Hematopoietic multipotent progenitor cell treated with erythropoietin and hydrocortisone succinate and interleukin-3 and kit ligand, for 15 days (in vitro differentiated cells): ENCODE results near the gene PKD2L2.
"Not testable (repeated sequence)": the region's sequence is repeated elsewhere in the genome, so short reads cannot be mapped to it uniquely, and the experiment has no call there.

Source experiments
- DNase-seq: peaks from one replicate; pipeline ENCODE4 v3.0.0-alpha.2; 2015; ENCODE audit warnings: low spot score

The PKD2L2 gene

GRCh38 chr5:137888863-137889759 lies at the start of gene PKD2L2:
PKD2L2 (plus strand) TSS chr5:137889457; CDS start chr5:137889492, 35 bp downstream.
- peak; percentile 73 for DNase-seq

- DNase-seq, result no peak
Measured at GRCh38 chr5:137842296-137842695, 47.0 kb upstream of the PKD2L2 start.

GRCh38 chr5:137843676-137844299 lies 45.5 kb upstream of the PKD2L2 start:
- DNase-seq, result no peak

- DNase-seq, result no peak
Measured at GRCh38 chr5:137845472-137845871, 43.8 kb upstream of the PKD2L2 start.

- DNase-seq, result no peak
Measured at GRCh38 chr5:137847687-137848086, 41.6 kb upstream of the PKD2L2 start.

- not testable (repeated sequence) for DNase-seq
Measured at GRCh38 chr5:137853165-137853564, 36.1 kb upstream of the PKD2L2 start.

GRCh38 chr5:137856201-137856600 lies 33.1 kb upstream of the PKD2L2 start:
- no peak for DNase-seq

GRCh38 chr5:137856916-137857862 lies 32.1 kb upstream of the PKD2L2 start:
- no peak for DNase-seq

GRCh38 chr5:137858223-137858916 lies 30.9 kb upstream of the PKD2L2 start:
- DNase-seq, result no peak

- DNase-seq, result no peak
Measured at GRCh38 chr5:137858954-137859353, 30.3 kb upstream of the PKD2L2 start.

GRCh38 chr5:137862251-137862650 lies 27.0 kb upstream of the PKD2L2 start:
- DNase-seq, result no peak

GRCh38 chr5:137863653-137864052 lies 25.6 kb upstream of the PKD2L2 start:
- not testable (repeated sequence) for DNase-seq

- no peak for DNase-seq
Measured at GRCh38 chr5:137866541-137867388, 22.5 kb upstream of the PKD2L2 start.

- DNase-seq, result no peak
Measured at GRCh38 chr5:137867664-137868063, 21.6 kb upstream of the PKD2L2 start, which contains the start of gene MYOT. MYOT (plus strand) TSS chr5:137867860; CDS start chr5:137870652, 2,792 bp downstream.

- no peak for DNase-seq
Measured at GRCh38 chr5:137870647-137871339, 18.5 kb upstream of the PKD2L2 start.

- DNase-seq, result no peak
Measured at GRCh38 chr5:137871571-137871970, 17.7 kb upstream of the PKD2L2 start.

GRCh38 chr5:137872466-137872865 lies 16.8 kb upstream of the PKD2L2 start:
- no peak for DNase-seq

- no peak for DNase-seq
Measured at GRCh38 chr5:137876101-137876500, 13.2 kb upstream of the PKD2L2 start.

GRCh38 chr5:137880313-137880712 lies 8.9 kb upstream of the PKD2L2 start:
- no peak for DNase-seq

- DNase-seq, result no peak
Measured at GRCh38 chr5:137887831-137888230, 1.4 kb upstream of the PKD2L2 start.
